CD4-positive, alpha-beta T cell treated with Interferon alpha-2 for 1 hour (primary cell): Measurements from ENCODE around the gene BAZ2A.
"Not testable (repeated sequence)": the region's sequence is repeated elsewhere in the genome, so short reads cannot be mapped to it uniquely, and the experiment has no call there.

ENCODE experiments used
- DNase-seq, 2 donors: peaks; one replicate each; pipeline ENCODE4 v3.0.0-alpha.2; 2020 to 2022

The BAZ2A gene

GRCh38 chr12:56630180-56630632 is at the start of gene BAZ2A:
BAZ2A (minus strand) TSS chr12:56630326; CDS start chr12:56617530, 12,796 bp downstream.
- DNase-seq, result peak; percentile 82 to 87

DNA sequence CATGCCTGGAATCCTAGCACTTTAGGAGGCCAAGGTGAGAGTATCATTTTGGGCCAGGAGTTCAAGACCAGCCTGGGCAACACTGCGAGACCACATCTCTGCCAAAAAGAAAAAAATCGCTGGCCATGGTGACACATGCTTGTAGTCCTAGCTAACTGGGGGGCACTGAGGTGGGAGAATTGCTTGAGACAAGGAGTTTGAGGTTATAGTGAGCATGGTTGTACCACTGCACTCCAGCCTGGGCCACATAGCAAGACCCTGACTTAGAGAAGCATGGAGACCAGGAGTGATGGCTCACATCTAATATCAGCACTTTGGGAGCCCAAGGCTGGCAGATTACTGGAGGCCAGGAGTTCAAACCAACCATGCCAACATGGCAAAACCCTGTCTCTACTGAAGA is 48.7 kb upstream of the BAZ2A start:
- DNase-seq, result no peak

DNA sequence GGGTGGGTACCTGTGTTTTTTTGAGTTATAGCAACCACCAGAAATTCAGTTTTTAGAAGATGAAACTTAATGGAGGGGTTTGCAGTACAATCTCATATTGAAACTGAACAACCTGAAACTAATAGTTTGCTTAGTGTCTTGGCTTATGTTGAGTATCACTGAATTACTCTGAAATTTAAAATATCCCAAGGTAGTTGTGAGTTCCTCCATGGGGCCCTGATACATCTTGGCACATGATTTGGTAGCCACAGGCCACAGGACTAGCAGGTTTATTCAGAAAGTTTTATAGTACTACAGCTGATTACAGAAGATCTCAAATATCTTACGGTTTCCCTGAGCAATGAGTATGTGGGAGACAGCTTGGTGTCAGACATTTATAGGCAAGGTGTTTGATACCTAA is 47.6 kb upstream of the BAZ2A start:
- no peak for DNase-seq

- DNase-seq, result peak in 1 of 2 donors; percentile 31
Observed at GRCh38 chr12:56676851-56677580, 46.9 kb upstream of the BAZ2A start.

DNA sequence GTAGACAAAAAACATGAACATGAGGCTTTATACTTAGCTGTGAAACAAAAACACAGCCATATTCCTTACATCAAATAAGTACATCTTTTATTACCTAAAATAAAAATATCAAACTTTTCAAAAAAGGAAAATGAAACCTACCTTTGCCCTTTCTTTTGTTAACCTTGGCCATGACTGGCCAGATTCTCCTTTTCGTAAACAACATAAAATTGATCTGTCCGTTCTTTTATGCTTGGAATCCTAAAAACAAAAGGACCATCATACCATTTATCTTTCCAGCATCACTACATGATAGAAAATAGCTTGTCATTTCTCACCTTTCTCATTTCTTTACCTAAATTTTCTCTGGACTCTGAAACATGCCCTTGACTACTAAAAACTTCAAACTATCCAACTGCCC is 41.5 kb upstream of the BAZ2A start:
- DNase-seq, result no peak

- DNase-seq, result no peak
Observed at GRCh38 chr12:56670836-56671235, 40.7 kb upstream of the BAZ2A start.

GRCh38 chr12:56668197-56668457 is 38.0 kb upstream of the BAZ2A start:
- no peak for DNase-seq

- no peak for DNase-seq
Observed at GRCh38 chr12:56661979-56662638, 32.0 kb upstream of the BAZ2A start.

- DNase-seq, result no peak
Observed at GRCh38 chr12:56661560-56661959, 31.4 kb upstream of the BAZ2A start.

DNA sequence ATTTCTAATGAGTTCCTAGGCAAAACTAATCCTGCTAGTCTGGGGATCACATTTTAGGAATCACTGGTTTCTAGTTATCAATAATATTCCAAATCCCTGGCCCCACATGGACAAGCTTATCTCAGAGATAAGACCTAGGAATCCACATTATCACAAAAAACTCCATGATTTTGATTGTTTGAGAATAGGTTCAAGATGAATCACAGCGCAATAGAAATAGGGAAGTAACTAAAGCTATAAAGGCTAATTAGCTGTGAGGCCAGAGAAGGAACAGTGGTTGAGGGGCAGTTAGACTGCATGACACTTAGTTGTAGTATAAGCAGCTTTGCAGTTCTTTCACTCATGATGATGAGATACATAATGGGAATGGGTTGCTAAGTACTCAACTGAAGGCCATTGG is 28.8 kb upstream of the BAZ2A start:
- DNase-seq, result no peak

DNA sequence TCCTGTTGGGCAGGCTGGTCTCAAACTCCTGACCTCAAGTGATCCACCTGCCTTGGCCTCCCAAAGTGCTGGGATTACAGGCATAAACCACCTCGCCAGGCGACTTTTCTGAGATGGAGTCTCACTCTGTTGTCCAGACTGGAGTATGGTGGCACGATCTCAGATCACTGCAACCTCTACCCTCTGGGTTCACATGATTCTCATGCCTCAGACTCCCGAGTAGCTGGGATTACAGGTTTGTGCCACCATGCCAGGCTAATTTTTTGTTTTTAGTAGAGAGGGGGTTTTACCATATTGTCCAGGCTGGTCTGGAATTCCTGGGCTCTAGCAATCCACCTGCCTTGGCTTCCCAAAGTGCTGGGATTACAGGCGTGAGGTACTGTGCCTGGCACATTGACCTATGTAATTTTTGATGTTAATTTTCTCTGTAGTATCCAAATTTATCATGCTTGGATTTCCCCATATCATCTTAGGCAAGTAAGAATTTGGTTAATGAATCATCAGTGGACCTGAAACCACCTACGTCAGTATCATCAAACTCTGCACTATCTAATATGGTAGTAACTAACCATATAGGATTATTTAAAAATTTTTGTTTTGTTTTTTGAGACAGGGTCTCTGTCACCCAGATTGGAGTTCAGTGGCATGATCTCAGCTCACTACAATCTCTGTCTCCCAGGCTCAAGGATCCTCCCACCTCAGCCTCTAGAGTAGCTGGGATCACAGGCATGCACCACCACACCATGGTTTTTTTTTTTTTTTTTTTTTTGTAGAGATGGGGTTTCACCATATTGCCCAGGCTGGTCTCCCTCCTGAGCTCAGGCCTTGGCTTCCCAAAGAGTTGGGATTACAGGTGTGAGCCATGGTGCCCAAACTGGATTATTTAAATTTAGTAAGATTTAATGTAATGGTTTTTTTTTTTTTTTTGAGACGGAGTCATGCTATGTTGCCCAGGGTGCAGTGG is 27.6 kb upstream of the BAZ2A start:
- DNase-seq, result no peak

DNA sequence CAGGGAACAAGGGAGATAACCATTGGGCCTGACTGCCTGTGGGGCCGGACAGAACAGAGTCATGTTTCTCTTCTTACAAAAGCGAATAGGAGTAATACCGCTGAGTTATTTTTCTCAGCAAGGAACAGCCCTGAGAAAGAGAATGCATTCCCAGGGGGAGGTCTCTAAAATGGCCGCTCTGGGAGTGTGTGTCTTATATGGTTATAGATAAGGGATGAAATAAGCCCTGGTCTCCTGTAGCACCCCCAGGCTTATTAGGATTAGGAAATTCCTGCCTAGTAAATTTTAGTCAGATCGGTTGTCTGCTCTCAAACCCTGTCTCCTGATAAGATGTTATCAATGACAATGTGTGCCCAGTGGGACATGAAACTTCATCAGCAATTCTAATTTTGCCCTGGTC is 23.7 kb upstream of the BAZ2A start:
- not testable (repeated sequence) for DNase-seq

- not testable (repeated sequence) for DNase-seq
Observed at GRCh38 chr12:56648023-56648422, 17.9 kb upstream of the BAZ2A start.

- peak; percentile 96 to 97 for DNase-seq
Observed at GRCh38 chr12:56645717-56646446, 15.8 kb upstream of the BAZ2A start, which contains the start of gene ATP5F1B. ATP5F1B (minus strand) TSS chr12:56645984; CDS start chr12:56645963, 21 bp downstream.

GRCh38 chr12:56645201-56645716 is 15.1 kb upstream of the BAZ2A start:
- DNase-seq, result no peak

DNA sequence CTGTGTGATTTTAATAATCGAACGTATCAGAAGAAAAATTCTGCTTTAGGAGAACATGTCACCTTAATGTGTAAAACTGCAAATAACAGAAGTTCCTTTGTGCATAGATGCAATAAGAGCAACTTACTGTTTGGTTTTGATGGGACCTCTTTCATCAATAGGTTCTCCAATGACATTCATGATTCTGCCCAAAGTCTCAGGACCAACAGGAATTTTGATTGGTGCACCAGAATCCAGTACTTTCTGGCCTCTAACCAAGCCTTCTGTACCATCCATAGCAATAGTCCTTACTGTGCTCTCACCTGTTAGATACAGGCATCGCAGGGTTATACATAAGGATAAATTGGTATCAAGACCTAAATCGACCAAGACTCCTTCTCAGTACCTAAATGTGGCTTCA is 14.5 kb upstream of the BAZ2A start:
- DNase-seq, result no peak

DNA sequence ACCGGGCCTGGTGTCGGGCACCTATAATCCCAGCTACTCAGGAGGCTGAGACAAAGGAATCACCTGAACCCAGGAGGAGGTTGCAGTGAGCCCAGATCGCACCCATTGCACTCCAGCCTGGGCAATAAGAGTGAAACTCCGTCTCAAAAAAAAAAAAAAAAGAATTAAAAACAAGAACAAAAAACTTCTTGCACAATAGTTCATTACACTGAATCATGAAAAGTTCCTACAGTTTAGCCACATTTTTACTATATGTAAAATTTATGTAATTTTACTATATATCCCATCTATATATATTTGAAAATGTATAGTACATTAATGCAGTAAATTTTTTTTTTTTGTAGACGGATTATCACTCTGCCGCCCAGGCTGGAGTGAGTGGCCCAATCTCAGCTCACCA is 11.1 kb upstream of the BAZ2A start:
- DNase-seq, result no peak

DNA sequence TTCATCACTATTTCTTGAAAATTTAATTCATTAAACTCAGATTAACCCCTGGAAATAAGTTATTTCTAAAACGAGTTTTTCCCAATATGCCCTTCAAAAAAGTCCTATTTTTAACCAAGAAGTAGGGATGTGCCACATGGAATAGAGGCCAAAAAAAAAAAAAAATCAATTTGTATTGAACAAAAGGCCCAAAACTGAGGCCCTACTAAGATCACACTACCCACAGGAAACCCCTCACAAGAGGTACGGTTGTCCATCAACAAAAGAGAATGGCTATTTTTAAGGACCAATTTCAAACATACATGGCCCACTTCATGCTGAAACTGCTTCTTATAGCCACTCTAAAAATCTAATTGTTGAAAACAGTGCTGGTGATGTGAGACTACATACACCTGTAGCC is 7.5 kb upstream of the BAZ2A start:
- DNase-seq, result no peak

DNA sequence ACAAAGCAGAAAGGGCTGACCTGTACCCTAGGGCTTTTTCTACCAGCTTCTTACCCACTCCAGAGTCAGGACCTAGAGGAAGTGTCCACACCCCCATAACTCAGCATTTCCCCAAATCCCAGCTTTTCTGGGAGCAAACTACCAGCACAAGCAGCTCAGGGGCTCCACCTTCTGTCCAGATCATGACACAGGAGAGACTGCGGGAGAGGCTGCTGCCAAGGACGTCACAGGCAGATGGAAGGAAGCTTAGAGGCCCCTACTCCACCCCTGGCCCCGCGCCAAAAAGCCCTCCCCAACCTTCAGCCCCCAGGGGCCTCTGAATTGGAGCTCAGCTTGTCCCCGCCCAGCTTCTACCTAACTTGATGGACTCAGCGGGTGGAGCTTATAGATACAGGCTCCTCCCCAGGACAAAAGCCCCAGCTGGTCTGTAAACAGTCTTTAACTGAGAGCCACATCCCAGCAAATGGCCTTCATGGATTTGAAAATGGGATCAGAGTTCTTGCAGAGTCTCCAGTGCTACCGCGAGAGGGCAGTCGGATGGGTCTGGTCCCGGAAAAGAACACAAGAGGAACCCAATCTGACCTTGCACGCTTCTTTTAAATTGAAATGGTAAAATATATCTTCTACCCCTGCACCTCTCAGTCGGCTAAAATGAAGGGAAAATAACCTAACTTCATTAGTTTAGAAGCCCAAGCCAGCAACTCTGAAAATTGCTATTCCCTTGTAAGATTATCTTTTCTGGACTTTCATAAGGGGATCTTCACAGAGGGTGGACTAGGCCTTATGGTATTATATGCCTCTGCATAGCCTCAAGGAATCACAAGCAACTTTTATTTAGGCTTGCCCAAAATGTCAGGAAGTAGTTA is 6.8 kb upstream of the BAZ2A start:
- DNase-seq, result peak; percentile 96 to 97

- DNase-seq, result peak; percentile 83 to 87
Observed at GRCh38 chr12:56635806-56636674, 5.9 kb upstream of the BAZ2A start.
